K562 (cell line): ENCODE data around the gene LRRC59. TPM values are rescaled to one million over a fixed set of nuclear protein-coding genes. Genes with fewer than 3 reads are reported as not detected.
A peak's percentile ranks its signal among the peaks of the same experiment; 100 is the strongest.

Experiments
- ETV6 ChIP-seq, 3 experiments: fragments of 150-350 bp in 1 of 3; sonication (generic) in 1 of 3; formaldehyde crosslinking in 1 of 3; IDR thresholded peaks; 2 replicates each; pipeline versions ENCODE4 v1.6.1 to v1.8.0; 2014 to 2022; ENCODE audit warnings: borderline replicate concordance in 2 of 3, low read depth in 2 of 3, antibody characterized with exemption in 1 of 3, low read length in 1 of 3, mild to moderate bottlenecking in 1 of 3, missing genetic modification reagents in 1 of 3
- GTF2F1 ChIP-seq: IDR thresholded peaks from 2 replicates; pipeline ENCODE4 v1.6.1; 2011; ENCODE audit warnings: low read depth, low read length, improper control_type of control experiment
- HDAC1 ChIP-seq, 2 experiments: fragments of 450-650 bp; IDR thresholded peaks; 2 replicates each; pipeline ENCODE4 v1.6.1; 2016 to 2017; ENCODE audit warnings: inconsistent platforms in 1 of 2, mild to moderate bottlenecking in 1 of 2, moderate library complexity in 1 of 2
- MLLT1 ChIP-seq, 2 experiments: fragments of 450-650 bp; IDR thresholded peaks; 2 replicates each; pipeline ENCODE4 v1.6.1; 2016
- POLR2G ChIP-seq: fragments of 200-400 bp; formaldehyde crosslinking; IDR thresholded peaks from 2 replicates; pipeline ENCODE4 v1.6.1; 2017; ENCODE audit warnings: low read depth, mild to moderate bottlenecking, antibody characterized with exemption, low read length, moderate library complexity
- PYGO2 ChIP-seq: fragments of 450-650 bp; IDR thresholded peaks from 2 replicates; pipeline ENCODE4 v1.6.1; 2016; ENCODE audit warnings: mild to moderate bottlenecking, missing genetic modification characterization, moderate library complexity, missing compliant biosample characterization
- RBM22 ChIP-seq: fragments of 200-400 bp; formaldehyde crosslinking; IDR thresholded peaks from 2 replicates; pipeline ENCODE4 v1.6.1; 2018; ENCODE audit warnings: low read length, low read depth; ENCODE audit not compliant: poor library complexity, severe bottlenecking
- RREB1 ChIP-seq: fragments of 250-450 bp; sonication (Bioruptor Pico); IDR thresholded peaks from 2 replicates; pipeline ENCODE4 v1.4.0; 2020
- SIRT6 ChIP-seq: IDR thresholded peaks from one replicate; pipeline ENCODE4 v1.6.1; 2012; ENCODE audit warnings: low read depth, mild to moderate bottlenecking, control low read depth, inconsistent platforms, low read length, moderate library complexity
- SRSF1 ChIP-seq: fragments of 200-400 bp; formaldehyde crosslinking; IDR thresholded peaks from 2 replicates; pipeline ENCODE4 v1.6.1; 2017; ENCODE audit warnings: mild to moderate bottlenecking, low read depth, low read length, moderate library complexity
- TSC22D4 ChIP-seq: fragments of 450-650 bp; IDR thresholded peaks from 2 replicates; pipeline ENCODE4 v1.6.1; 2016; ENCODE audit warnings: missing genetic modification characterization, missing biosample characterization, control low read depth
- ZNF124 ChIP-seq: sonication (generic); formaldehyde crosslinking; IDR thresholded peaks from 2 replicates; pipeline ENCODE4 v1.8.1; 2022; ENCODE audit warnings: missing genetic modification reagents
- ZNF324 ChIP-seq: fragments of 250-450 bp; sonication (Bioruptor Pico); IDR thresholded peaks from 2 replicates; pipeline ENCODE4 v1.4.0; 2020; ENCODE audit warnings: mild to moderate bottlenecking
- ZNF41 ChIP-seq: fragments of 250-450 bp; sonication (Bioruptor Pico); conservative IDR thresholded peaks from 2 replicates; pipeline ENCODE4 v1.4.0; 2020; ENCODE audit warnings: mild to moderate bottlenecking
- ZNF75A ChIP-seq: fragments of 450-650 bp; formaldehyde crosslinking; IDR thresholded peaks from 2 replicates; pipeline ENCODE4 v1.4.0; 2020; ENCODE audit warnings: mild to moderate bottlenecking
- polyA plus RNA-seq, 8 experiments: library from polyadenylated mRNA; depleted of rRNA in 4 of 8; stranded (reverse) in 5 of 8; unstranded in 3 of 8; fragments of >200 nt; fragmentation: Nextera tagmentation in 2 of 8; fragmentation: Illumina TruSeq in 1 of 8; extraction: Ambion mirVana in 2 of 8; extraction: Trizol in 1 of 8; gene quantifications; 2 replicates each; pipeline versions ENCODE4 v1.2.1 to v1.2.3, GENCODE V29; 2011 to 2014; ENCODE audit warnings: inconsistent platforms in 1 of 8, missing spikeins in 1 of 8
- total RNA-seq, 7 experiments: library from RNA; depleted of rRNA in 6 of 7; stranded (reverse); fragments of >200 nt in 6 of 7; fragmentation: Illumina TruSeq in 2 of 7; extraction: Trizol in 2 of 7; gene quantifications; 2 replicates each; pipeline versions ENCODE4 v1.2.1 to v1.2.3, GENCODE V29; 2011 to 2021; ENCODE audit warnings: low replicate concordance in 1 of 7
- TF ChIP-seq, protein P1 (sequence below): sonication (generic); formaldehyde crosslinking; IDR thresholded peaks from 2 replicates; pipeline ENCODE4 v1.8.0; 2022; ENCODE audit warnings: missing genetic modification reagents, mild to moderate bottlenecking, moderate library complexity, borderline replicate concordance
- TF ChIP-seq, protein P2 (sequence below): fragments of 450-650 bp; IDR thresholded peaks from 2 replicates; pipeline ENCODE4 v1.6.1; 2016; ENCODE audit warnings: antibody characterized with exemption

Gene LRRC59
- total and polyA plus RNA-seq, 9 of the 15 experiments (the other 6 are each of a cell fraction or from before 2014, with no cell fraction given): 27.8 to 244 (median 154) TPM

DNA sequence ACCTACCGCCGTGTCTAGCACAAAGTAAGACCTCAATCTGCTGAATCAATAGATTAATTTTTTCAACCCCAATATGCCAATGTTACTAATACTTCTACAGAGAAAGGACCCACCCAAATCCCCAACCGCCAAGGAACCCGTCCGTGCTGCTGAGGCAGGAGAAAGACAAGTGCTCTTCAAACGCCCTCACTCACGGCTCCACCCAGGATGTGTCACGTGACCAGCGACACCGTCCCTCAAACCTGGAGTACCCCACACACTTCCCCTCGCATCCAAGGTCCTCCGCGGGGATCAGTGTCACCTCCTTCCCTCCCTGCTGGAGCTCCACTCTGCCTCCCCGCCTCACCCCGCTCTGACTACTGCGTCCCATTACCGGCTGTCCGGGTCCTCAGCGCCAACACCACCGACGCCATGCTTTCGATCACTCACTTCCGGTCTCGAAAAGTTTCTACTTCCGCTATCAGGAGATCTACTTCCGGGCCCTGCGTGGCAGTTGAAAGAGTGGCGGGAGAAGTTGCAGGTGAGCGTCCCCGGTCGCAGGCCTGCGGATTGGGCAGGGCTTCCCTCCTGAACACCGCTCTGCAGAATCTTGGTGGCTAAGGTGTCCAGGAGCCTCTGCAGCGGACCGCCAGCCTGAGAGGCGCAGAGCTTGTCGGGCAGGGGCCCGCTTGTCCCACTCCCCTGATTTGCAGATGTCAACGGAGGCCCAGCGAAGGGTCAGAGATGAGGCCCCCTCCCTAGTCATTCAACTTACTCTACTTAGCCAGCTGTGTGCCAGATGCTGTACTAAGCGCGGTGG is 24.4 kb downstream of the LRRC59 start, which contains the start of the genes EME1 and MRPL27 (continued):
- TF ChIP-seq RREB1 (CRISPR knock-in tag): peak; percentile 54; the same call in 1 of the 2 replicates
- no peak for TF ChIP-seq TSC22D4 (tag)
- TF ChIP-seq SRSF1: no peak
- peak; percentile 52 to 80; a peak in 2 of 4 replicates for TF ChIP-seq ETV6 (IDR thresholded peaks at IDR 0.05; ENCODE audit: borderline replicate concordance in 1 of 2, low read depth in 2 of 2, low read length in 1 of 2)
- no peak for TF ChIP-seq ETV6 (CRISPR knock-in tag; IDR thresholded peaks at IDR 0.05; ENCODE audit: borderline replicate concordance)
- TF ChIP-seq, protein P1, sequence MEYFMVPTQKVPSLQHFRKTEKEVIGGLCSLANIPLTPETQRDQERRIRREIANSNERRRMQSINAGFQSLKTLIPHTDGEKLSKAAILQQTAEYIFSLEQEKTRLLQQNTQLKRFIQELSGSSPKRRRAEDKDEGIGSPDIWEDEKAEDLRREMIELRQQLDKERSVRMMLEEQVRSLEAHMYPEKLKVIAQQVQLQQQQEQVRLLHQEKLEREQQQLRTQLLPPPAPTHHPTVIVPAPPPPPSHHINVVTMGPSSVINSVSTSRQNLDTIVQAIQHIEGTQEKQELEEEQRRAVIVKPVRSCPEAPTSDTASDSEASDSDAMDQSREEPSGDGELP (CRISPR knock-in tag): peak; percentile 90
- TF ChIP-seq ZNF124 (CRISPR knock-in tag): no peak
- TF ChIP-seq POLR2G: peak; percentile 95
- TF ChIP-seq RBM22: no peak
- TF ChIP-seq PYGO2: no peak
- no peak for TF ChIP-seq ZNF324
- no peak; a peak in 2 of 4 replicates for TF ChIP-seq MLLT1 (IDR thresholded peaks at IDR 0.05)
- TF ChIP-seq ZNF41: 0 out of 2 replicates have a peak, but pooled peaks have one; percentile 9
- 0 out of 2 replicates have a peak, but pooled peaks have one; percentile 25 for TF ChIP-seq GTF2F1
- TF ChIP-seq, protein P2, sequence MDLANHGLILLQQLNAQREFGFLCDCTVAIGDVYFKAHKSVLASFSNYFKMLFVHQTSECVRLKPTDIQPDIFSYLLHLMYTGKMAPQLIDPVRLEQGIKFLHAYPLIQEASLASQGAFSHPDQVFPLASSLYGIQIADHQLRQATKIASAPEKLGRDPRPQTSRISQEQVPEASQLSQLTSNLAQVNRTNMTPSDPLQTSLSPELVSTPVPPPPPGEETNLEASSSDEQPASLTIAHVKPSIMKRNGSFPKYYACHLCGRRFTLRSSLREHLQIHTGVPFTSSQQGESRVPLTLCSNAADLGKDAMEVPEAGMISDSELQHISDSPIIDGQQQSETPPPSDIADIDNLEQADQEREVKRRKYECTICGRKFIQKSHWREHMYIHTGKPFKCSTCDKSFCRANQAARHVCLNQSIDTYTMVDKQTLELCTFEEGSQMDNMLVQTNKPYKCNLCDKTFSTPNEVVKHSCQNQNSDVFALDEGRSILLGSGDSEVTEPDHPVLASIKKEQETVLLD: peak; percentile 71; the same call in 1 of the 2 replicates
- TF ChIP-seq ZNF75A (CRISPR knock-in tag): 0 out of 2 replicates have a peak, but pooled peaks have one; percentile 31
- peak; percentile 70 to 100; a peak in 3 of 4 replicates for TF ChIP-seq HDAC1 (IDR thresholded peaks at IDR 0.05)
- TF ChIP-seq SIRT6: no peak
